HG02759 (cell line): ENCODE measurements around the gene PRKD2.

ENCODE experiments used
- ATAC-seq: cut with Tn5 transposase; IDR thresholded peaks from one replicate; pipeline ENCODE4 v1.9.1; 2021; ENCODE audit warnings: mild to moderate bottlenecking, moderate library complexity; ENCODE audit not compliant: unreplicated experiment

Gene PRKD2

GRCh38 chr19:46725036-46725820 lies 8.3 kb upstream of the PRKD2 start:
- no peak for ATAC-seq

GRCh38 chr19:46724468-46724867 lies 7.6 kb upstream of the PRKD2 start:
- no peak for ATAC-seq

- ATAC-seq = no peak
These were observed 6.6 kb upstream of the PRKD2 start for GRCh38 chr19:46723471-46723870.

GRCh38 chr19:46723023-46723461 lies 6.1 kb upstream of the PRKD2 start:
- no peak for ATAC-seq

GRCh38 chr19:46722421-46723022 lies 5.6 kb upstream of the PRKD2 start:
- no peak for ATAC-seq

GRCh38 chr19:46722004-46722380 lies 5.1 kb upstream of the PRKD2 start:
- ATAC-seq = no peak

GRCh38 chr19:46721269-46722003 lies 4.5 kb upstream of the PRKD2 start:
- no peak for ATAC-seq

- no peak for ATAC-seq
These were observed 3.8 kb upstream of the PRKD2 start for GRCh38 chr19:46720503-46721239.

- no peak for ATAC-seq
These were observed 3.0 kb upstream of the PRKD2 start for GRCh38 chr19:46719629-46720502.

- peak; percentile 44 for ATAC-seq
These were observed 2.2 kb upstream of the PRKD2 start for GRCh38 chr19:46718934-46719622.

GRCh38 chr19:46718157-46718933 lies 1.4 kb upstream of the PRKD2 start:
- peak; percentile 25 for ATAC-seq

- ATAC-seq = no peak
These were observed 816 bp upstream of the PRKD2 start for GRCh38 chr19:46717716-46718143.

- ATAC-seq = no peak
These were observed 261 bp downstream of the PRKD2 start for GRCh38 chr19:46716672-46717033.

- ATAC-seq = no peak
These were observed 791 bp downstream of the PRKD2 start for GRCh38 chr19:46715975-46716671.

GRCh38 chr19:46715620-46715974 lies 1.3 kb downstream of the PRKD2 start:
- no peak for ATAC-seq

GRCh38 chr19:46714444-46715106 lies 2.3 kb downstream of the PRKD2 start:
- no peak for ATAC-seq

GRCh38 chr19:46713781-46714443 lies 3.0 kb downstream of the PRKD2 start:
- no peak for ATAC-seq
